WTC11 (cell line): ENCODE results near the gene CACNB4.

Experiments used
- CTCF ChIP-seq: fragments of 200-600 bp; IDR thresholded peaks from 2 replicates; pipeline ENCODE4 v1.8.0; 2022; ENCODE audit warnings: antibody characterized with exemption
- RELA ChIP-seq: sonication (generic); formaldehyde crosslinking; IDR thresholded peaks from 2 replicates; pipeline ENCODE4 v1.8.1; 2022; ENCODE audit warnings: missing genetic modification reagents, mild to moderate bottlenecking, borderline replicate concordance
- USF2 ChIP-seq: sonication (generic); formaldehyde crosslinking; IDR thresholded peaks from 2 replicates; pipeline ENCODE4 v1.8.1; 2023; ENCODE audit warnings: mild to moderate bottlenecking, missing genetic modification reagents, moderate library complexity
- ZNF396 ChIP-seq: fragments of 250-450 bp; sonication (Bioruptor Pico); IDR thresholded peaks from 2 replicates; pipeline ENCODE4 v1.8.0; 2021; ENCODE audit warnings: mild to moderate bottlenecking, moderate library complexity, borderline replicate concordance

DNA sequence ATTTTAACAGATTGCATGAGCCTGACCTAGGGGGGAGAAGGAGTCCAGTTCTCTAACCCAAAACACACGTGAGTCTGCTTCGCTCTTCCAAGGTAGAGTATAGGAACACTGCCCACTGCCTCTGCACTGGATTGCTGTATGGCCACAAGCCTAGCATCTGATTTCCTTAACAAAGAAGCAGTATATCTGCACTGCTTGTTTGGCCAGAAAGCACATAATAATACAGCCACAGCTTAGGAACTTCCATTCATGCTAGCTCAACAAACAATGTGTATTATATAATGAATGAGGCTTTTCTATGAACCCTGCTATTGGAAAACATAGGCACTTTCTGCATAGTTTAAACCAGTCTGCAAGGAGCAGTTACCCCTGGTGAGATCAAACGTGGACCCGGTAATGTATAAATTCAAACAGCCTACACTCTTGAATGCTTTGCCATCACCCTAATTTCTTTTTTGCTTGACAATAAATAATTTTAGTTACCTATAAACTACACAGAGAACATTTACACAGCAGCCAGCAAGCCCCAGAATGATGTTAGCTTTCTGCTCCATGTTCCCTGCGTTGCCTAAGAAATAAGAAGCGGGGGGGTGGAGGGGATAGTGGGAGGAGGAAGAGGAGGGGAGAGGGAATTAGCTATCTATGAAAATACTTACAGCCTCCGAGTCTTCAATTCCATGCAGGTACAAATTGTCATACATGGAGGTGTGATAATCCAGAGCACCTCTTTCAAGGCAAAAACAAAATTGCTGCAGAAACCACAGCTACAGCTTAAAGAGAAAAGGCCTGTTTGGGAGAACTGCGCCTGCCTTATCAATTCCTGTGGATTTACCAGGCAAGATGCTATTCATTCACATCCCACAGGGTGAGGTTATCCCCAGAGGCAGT, 125.6 kb downstream of the CACNB4 start:
- TF ChIP-seq USF2 (CRISPR knock-in tag), result no peak
- no peak for TF ChIP-seq ZNF396 (CRISPR knock-in tag)
- no peak for TF ChIP-seq CTCF
- TF ChIP-seq RELA (CRISPR knock-in tag), result no peak
